GM19043 (cell line): ENCODE data around the gene TMEM266.

Source experiments
- ATAC-seq: cut with Tn5 transposase; IDR thresholded peaks from one replicate; pipeline ENCODE4 v1.9.1; 2021; ENCODE audit warnings: low read depth; ENCODE audit not compliant: unreplicated experiment

The TMEM266 gene

DNA sequence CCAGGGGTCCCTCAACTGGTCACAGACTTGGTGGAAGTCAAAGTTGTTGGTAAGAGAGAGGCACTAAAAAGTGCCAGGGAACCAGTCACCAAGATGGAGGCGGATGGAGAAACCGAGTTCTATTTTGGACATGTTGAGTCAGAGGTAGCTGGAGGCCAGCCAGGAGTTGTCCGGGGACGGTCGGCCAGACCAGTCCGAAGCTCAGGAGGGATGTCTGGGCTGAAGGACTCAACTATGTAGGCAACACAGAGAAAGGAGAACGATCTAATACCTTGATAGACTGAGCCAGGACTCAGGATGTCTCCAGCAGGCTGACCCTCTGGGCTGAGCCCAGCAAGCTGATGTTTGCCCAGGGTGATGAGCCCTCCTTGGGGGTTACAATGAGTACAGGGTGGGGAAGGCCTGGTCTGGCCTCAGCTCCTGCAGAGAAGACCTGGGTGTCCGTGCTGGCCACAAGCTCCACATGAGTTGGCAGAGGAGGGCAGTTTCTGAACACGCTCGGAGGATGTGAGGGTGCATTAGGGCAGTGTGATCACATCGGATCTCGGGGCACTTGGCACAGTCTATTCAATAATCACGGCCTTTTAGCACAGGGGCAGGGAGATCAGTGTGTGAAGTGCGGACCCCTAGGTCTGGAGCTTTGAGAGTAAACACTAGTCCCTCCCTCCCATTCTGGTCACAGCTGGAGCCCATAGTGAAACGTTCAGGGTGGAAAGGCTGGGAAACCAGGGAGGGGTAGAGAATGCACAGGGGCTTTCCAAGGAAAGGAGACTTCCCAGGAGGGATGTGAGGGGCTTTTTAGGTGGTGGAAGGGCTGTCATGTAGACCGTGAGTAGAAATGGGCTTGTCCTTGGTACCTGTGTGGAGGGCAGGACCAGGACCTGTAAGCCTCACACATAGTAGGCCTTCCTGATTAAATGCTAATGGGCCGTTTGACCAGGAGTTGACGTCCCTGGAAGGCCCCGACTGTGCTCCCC lies 139.6 kb downstream of the TMEM266 start:
- ATAC-seq, result no peak

DNA sequence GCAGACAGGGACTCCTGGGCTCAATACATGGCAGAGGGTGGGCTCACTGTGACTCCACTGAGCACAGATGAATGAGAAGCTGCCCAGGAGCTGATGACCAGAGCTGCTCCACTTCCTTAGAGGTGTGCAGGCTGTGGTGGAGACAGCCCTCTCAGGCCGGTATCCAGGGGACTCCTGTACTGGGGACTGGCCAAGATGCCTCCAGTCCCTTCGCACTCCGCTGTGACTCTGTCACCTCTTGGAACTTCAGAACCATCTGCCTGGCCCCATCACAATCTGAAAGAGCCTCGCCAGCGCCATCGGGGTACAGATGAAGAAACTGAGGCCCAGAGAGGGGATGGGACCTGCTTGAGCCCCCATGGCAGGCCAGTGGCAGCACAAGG lies 140.3 kb downstream of the TMEM266 start:
- no peak for ATAC-seq

DNA sequence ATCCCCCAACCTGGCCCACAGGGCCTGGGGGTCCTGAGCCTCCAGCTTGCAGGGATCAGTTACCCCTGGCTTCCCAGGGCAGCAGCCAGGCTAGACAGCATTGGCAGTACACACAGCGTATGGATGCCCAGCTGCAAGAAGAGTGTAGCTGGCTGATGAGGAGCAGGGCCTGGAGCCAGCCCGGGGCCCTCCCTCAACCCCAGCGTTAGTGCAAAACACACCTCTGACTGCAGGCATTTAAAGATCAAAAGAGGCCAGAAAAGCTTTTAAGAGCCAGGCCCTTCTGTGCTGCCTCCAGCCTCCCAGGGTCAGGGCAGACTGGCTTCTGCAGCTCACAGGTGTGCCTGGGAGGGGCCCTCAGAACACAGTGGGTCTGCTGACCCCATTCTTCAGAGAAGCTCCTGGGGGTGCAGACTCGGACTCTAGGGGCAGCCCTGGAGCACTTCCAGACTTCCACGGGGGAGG lies 140.9 kb downstream of the TMEM266 start:
- no peak for ATAC-seq

DNA sequence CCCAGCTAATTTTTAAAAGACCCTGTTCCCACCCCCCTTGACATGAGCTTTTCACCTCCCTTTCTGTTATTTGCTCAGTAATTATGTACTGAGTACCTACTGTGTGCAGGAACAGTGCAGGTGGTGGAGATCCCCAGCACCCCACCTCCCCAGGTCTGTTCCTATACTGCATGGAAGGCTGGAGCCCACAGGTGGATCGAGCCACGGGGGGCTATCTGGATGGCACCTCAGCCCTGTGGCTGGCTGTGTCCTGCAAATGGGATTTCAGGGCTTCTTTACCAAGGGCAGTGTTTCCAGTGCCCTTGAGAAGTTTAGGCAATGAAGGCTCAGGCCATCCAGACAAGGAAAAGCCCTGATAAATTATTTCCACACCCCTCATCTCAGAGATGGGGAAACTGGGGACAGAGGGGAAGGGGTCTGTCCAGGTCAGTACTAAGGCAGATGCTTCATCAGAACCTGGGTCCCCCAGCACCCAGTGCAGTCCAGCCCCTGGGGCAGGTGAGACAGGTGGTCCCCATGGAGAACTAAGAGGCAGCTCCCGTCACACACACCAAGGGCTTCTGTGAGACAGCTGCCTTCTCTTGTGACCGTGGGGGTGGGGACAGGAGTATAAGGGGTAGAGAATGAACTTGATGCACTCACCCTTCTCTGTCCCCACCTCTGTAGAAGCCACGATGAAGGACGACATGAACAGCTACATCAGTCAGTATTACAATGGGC lies 141.9 kb downstream of the TMEM266 start:
- no peak for ATAC-seq

DNA sequence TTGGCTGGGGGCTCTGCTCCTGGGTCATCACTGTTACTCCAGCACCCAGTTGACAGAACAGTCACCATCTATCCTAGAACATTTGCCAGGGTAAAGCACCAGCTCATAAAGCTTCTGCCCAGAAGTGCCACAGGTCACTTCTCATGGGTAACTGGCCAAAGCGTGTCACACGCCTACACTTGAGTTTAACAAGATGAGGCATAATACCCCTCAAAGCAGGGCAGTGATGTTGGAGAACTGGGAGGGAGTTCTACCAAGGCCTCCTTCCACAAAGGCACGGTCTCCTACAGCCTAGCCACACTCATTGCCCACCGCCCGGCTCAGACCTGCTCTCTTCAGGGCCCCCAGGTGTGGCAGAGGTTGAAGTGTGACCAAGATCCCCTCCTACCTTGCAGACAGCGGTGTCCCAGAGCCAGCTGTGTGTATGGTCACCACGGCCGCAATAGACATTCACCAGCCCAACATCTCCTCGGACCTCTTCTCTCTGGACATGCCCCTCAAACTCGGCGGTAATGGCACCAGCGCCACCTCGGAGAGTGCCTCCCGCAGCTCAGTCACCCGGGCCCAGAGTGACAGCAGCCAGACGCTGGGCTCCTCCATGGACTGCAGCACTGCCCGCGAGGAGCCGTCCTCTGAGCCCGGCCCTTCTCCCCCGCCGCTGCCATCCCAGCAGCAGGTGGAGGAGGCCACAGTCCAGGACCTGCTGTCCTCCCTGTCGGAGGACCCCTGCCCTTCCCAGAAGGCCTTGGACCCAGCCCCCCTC lies 143.7 kb downstream of the TMEM266 start:
- no peak for ATAC-seq

DNA sequence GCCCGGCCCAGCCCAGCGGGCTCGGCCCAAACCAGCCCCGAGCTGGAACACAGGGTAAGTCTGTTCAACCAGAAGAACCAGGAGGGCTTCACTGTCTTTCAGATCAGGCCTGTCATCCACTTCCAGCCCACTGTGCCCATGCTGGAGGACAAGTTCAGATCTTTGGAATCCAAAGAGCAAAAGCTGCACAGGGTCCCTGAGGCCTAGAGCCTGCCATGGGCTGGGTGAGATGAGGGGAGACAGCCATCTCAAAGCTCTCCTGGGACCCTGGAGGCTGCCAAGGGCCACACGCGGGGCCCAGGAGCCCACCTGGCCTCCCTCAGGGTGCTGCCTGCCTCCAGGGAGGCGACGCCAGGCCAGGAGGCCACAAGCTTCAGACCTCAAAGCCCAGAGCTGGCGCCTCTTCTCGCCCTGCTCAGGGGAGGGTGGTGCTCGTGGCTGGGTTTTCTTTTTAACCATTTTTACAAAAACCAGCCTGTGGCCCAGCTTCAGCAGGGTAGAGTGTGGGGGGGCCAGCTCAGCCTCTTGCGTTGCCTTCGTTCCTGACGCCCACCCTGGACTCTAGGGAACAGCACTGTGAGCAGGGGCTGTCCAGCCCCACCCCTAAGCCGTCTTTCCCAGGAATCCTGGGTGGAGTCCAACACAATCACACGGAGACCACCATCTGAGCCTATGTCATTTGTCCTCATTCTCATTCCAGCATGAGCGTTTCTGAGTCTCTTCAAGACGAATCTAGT lies 144.5 kb downstream of the TMEM266 start:
- ATAC-seq, result no peak

DNA sequence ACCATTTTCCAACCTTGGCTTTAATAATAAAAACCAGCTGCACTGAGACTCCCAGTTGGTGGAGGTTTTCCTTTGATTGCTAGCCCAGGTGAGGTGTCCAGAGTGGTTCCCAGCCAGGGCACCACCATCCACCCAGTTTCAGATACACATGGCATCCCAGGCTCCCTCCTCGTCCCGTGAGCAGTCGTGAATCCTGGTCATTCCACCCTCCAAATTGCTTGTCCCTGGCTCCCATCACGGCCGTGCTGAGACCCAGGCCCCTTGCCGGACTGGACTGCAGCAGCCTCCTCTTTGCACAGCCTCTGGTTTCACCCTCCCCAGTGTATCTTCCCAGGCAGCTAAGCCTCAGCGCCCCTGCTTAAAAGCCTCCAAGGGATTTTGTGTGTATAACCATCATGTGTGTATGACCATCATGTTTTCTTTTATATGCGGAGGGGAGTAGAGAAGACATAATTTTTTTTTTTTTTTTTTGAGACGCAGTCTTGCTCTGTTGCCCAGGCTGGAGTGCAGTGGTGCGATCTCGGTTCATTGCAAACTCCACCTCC lies 145.2 kb downstream of the TMEM266 start:
- no peak for ATAC-seq

DNA sequence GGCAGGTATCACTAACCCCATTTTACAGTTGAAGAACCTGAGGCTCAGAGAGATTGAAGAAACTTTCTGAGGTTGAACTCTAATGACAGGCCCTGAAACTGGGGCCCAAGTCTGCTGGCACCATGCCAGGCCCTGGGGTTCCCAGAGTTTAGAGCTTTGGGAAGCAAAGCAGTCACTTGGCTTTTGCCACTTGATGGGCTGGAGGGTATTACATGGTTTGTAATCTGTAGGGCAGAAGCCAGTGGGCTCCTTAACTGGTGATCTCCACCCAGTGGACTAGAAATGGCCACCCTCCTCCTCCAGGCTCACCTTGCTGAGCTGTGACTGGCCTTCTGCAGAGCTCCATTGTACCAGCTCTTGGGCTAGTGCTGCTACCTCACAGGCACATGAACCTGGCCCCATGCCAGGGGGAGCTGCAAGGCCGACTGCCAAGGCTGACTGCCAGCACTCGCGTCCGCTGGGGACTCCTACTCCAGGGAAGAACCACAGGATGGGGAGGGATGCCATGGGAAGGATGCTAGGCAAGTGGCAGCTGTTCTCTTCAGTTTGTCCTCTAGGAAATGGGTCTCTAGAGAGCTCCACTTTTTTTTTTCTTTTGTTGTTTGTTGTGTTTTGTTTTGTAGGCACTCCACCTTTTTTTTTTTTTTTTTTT lies 146.7 kb downstream of the TMEM266 start:
- no peak for ATAC-seq

DNA sequence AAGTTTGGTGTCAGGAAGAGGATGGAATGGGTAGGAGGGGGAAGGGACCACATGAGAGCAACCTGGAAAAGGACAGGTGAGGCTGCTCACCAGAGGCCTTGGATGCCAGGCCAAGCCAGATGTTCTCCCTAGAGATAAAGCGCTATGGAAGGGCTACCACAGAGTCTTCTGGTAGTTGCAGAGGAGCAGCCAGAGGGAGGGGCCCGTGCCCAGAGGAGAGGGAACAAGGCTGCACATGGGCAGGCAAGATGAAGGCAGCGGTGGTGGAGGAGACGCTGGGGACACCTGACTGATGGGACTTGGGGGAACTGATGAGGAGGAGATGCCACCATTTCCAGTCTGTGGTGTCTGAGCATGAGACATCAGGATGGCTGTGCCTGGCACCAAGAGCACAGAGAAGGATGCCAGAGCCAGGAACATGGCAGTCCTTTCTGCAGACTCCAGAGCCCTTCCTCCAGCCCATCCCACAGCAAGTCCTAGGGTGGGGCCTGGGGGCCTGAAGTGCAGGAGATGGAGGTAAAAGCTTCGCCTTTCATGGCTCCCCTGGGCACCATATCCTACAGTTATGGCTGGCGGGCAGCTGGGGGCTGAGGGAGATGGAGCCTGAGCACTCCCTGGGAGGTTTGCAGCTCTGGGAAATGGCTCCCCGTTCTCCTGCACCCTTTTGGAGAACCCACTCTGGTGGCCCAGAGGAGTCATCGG lies 148.4 kb downstream of the TMEM266 start:
- ATAC-seq, result no peak

DNA sequence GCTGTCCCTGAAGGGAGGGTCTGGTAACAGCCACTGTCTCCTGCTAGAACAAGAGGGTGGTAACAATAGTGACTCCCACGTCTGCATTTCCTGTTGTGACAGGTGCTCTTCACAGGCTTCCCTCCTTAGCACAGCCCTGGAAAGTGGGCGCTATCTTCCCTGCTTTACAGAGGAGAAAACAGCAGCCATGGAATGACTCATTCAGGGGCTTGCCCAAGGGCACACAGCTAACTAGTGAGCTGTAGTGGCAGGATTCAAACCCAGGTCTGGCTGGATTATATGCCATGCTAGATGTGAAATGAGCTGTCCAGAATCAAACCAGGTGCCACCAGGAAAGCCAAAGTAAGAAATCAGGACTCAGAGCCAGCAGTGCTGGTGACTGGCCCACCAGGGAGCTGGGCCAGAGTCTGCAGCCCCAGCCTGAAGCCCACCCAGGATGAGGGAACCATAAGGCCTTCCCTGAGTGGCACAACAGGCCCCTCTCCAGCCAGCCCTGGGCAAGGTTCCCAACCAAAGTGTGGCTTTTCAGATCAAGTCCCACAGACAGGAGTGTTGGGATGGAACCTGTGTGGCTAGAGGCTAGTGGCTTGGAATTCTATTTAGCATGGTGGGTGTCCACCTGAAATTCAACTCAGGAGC lies 149.1 kb downstream of the TMEM266 start:
- no peak for ATAC-seq

DNA sequence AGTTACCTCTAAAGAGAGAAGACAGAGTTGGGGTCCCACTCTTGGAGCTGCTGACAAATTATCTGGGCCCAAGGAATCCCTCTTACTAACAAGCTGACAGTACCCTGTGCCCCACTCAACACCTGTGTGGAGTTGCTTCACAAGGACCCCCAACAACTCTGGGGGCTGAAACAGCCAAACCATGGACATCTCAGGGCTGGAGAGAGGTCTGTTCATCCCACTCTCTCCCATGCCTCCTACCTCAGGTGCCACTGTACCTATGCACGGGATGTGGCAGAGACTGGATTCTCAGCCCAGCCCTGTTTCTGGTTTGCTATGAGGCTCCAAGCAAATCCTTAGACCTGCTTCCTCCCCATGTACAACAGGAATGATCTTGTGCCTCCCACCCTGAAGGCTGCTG lies 149.7 kb downstream of the TMEM266 start:
- ATAC-seq, result no peak

DNA sequence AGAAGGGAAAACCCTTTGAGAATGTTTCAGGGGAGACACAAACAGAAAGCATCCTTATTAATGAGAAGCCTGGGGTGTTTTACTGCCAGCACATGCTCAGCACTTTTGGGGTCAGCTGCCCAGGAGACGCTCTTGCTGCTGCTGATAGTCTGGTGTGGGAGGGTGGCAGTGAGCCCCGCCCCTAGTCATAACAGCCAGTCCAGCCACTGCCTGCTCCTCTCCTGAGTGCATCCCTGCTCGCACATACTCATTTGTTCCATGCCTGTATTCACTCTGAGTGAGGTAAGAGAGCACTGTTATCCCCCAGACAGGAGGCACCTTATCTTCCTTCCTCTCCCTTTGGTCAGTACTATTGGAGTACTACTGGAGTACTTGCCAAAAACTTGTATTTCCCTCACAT lies 150.2 kb downstream of the TMEM266 start:
- ATAC-seq, result no peak

DNA sequence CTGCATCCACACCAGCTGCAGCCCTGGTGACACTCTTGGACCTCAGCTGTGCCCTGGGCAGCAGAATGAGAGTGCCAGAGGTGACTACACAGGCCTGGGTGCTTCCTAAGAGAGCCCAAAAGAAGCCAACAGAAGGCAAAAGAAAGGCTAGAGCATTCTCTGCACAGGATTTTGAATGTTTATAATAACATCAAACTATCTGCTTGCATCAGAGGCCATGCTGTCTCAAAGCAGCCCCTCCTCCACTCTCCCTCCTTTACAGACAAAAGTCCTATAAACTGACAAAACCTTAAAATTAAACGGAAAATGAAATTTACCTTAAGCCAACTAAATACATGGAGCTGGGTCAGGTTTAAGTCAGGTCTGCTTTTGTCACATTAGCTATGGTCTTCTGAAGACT lies 155.8 kb downstream of the TMEM266 start:
- no peak for ATAC-seq

DNA sequence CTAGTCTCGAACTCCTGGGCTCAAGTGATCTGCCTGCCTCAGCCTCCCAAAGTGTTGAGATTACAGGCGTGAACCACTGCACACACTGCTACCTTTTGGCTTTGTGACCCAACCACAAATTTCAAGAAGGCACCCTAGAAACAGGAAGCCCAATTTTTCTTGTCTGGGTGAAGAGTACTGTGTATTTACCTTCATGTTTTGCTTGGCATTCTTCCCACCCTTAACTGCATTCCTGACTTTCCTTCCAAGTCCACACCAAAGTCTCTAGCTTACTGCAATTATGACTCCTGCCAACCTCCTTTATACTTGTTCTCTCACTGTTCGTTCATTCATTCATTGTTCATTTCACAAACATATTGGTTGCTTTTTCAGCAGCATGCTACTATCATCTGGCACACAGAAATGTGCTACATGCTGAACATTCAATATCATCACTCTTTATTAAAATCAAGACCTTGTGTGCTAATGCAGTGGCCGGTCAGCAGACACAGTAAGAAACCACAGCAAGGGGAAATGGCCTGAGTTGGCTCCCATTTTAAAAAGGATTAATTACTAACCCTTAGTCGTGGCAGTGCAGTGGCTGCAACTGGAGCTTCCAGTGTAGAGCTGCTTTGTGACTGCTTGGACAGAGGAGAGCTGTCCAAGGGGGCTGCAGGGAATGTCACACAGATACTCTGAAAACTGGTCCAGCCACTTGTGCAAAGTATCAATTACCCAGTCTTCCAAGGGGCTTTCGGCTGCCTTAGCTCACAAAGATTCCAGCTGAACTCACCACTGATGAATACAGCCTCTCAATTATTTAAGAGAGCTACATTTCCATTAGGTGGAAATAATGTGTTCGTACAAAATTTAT lies 157.5 kb downstream of the TMEM266 start:
- ATAC-seq, result no peak

DNA sequence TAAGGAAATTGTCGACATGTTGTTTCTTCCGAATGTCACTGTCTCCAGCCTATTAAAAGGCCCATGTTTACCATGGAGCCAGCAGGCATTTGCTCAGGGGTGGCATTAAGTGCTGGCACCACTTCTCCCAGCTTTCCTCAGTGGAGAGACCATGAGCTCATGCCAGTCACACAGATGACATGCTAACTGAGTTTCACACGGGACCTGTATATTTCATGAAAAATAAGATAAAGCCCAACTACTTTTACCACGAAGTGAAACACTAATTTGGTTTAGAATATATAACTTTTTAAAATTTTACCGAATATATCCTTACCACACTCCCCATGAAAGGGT lies 158.1 kb downstream of the TMEM266 start:
- no peak for ATAC-seq

DNA sequence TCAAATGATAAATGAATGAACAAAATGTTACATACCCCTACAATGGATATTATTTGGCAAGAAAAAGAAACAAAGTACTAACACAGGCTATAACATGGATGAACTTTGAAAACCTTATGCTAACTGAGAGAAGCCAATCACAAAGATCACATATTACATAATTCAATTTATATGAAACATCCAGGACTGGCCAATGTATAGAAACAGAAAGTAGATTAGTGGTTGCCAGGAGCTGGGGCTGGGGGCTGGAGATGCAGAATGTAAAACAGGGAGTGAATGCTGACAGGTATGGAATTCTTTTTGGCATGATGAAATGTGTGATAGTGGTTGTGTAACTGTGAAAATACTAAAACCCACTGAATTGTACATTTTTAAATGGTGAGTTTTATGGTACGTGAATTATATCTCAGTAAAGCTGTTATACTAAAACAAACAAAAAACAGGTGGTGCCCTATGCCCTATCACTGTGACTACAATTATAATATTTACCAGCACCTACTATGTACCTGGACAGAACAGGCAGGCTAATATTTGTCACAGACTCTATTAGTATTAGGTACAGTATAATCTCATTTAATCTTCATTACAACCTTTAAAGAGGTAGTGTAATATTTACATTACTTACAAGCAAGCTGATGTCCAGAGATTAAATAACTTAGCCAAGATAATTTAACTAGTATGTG lies 161.4 kb downstream of the TMEM266 start:
- no peak for ATAC-seq

DNA sequence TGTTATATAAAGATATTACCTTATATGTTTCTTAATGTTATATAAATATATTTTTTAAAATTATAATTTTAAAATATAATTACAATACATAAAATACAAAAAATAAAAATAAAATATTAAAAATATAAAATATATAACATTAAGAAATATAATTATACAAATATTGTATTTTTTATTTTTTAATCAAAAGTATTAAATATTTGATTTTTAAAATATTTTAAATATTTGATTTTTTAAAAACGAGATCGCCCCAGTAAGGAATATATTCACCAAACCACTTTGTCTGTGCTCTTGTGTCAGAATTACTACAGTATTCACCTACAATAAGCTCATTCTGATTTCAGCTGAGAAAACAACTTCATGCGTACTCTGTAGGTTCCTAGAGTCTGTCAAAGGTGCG lies 162.4 kb downstream of the TMEM266 start:
- ATAC-seq, result no peak
